ENCODE results near the gene EPHB6.

The EPHB6 gene

GRCh38 chr7:142910031-142910433 is 55.2 kb downstream of the EPHB6 start:
- no peak overlapping the region for H3K4me3 ChIP-seq (ENCODE audit: low read depth, low read length)
- TF ChIP-seq, protein P1, sequence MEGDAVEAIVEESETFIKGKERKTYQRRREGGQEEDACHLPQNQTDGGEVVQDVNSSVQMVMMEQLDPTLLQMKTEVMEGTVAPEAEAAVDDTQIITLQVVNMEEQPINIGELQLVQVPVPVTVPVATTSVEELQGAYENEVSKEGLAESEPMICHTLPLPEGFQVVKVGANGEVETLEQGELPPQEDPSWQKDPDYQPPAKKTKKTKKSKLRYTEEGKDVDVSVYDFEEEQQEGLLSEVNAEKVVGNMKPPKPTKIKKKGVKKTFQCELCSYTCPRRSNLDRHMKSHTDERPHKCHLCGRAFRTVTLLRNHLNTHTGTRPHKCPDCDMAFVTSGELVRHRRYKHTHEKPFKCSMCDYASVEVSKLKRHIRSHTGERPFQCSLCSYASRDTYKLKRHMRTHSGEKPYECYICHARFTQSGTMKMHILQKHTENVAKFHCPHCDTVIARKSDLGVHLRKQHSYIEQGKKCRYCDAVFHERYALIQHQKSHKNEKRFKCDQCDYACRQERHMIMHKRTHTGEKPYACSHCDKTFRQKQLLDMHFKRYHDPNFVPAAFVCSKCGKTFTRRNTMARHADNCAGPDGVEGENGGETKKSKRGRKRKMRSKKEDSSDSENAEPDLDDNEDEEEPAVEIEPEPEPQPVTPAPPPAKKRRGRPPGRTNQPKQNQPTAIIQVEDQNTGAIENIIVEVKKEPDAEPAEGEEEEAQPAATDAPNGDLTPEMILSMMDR (IDR thresholded peaks at IDR 0.05; ENCODE audit: control insufficient read depth, extremely low read depth, insufficient read depth) = no peak
- no peak for DNase-seq (ENCODE audit: low read depth)

- no peak for DNase-seq (ENCODE audit: low read depth)
- H3K4me3 ChIP-seq (ENCODE audit: low read depth, low read length) = no peak overlapping the region
- TF ChIP-seq, protein P1 (IDR thresholded peaks at IDR 0.05; ENCODE audit: control insufficient read depth, extremely low read depth, insufficient read depth) = no peak
These were observed 55.6 kb downstream of the EPHB6 start for GRCh38 chr7:142910481-142910880.

- H3K4me3 ChIP-seq (ENCODE audit: low read depth, low read length) = no peak overlapping the region
- TF ChIP-seq, protein P1 (IDR thresholded peaks at IDR 0.05; ENCODE audit: control insufficient read depth, extremely low read depth, insufficient read depth) = no peak
- DNase-seq (ENCODE audit: low read depth) = no peak
These were observed 58.2 kb downstream of the EPHB6 start for GRCh38 chr7:142913051-142913450.

DNA sequence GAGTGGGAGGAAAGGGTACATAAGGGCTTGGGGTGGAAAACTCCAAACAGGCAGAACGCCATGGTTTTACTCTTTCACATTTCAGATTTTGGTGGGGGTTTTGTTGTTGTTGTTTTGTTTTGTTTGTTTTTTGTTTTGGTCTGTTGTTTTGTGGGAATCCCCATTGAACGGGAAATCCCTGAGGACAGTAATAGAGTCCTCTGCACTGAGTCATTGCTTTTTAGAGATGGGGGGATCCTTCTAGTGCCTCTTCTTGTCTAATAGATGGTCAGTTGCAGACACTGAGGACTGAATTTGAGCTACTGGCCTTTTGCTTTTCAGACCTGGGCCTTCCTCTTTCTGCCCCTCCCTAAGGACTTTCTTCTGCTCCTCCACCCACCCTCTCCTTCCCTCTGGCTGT is 58.7 kb downstream of the EPHB6 start:
- H3K4me3 ChIP-seq (ENCODE audit: low read depth, low read length) = no peak overlapping the region
- DNase-seq (ENCODE audit: low read depth) = no peak
- TF ChIP-seq, protein P1 (IDR thresholded peaks at IDR 0.05; ENCODE audit: control insufficient read depth, extremely low read depth, insufficient read depth) = no peak

GRCh38 chr7:142914121-142914520 is 59.2 kb downstream of the EPHB6 start:
- no peak overlapping the region for H3K4me3 ChIP-seq (ENCODE audit: low read depth, low read length)
- DNase-seq (ENCODE audit: low read depth) = no peak
- TF ChIP-seq, protein P1 (IDR thresholded peaks at IDR 0.05; ENCODE audit: control insufficient read depth, extremely low read depth, insufficient read depth) = no peak

DNA sequence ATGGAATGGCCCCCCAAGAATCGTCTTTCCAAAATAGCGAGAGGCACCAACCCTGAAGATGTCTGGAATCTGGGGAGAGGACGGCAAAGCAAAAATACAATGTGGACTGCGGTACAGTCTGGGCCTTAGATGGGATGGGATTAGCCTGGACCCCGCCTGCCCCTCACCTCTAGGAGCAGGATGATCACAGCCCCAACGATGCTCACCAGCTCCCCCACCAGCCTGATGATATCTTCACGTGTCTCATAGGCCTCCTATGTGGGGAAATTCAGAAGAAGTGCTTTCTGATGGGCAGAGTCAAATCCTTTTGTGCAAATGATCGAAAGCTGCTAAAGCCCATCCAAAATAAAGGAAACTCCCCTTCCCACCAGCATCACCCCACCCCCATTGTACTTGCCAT is 60.4 kb downstream of the EPHB6 start:
- TF ChIP-seq, protein P1 (IDR thresholded peaks at IDR 0.05; ENCODE audit: control insufficient read depth, extremely low read depth, insufficient read depth) = no peak
- no peak overlapping the region for H3K4me3 ChIP-seq (ENCODE audit: low read depth, low read length)
- DNase-seq (ENCODE audit: low read depth) = no peak

DNA sequence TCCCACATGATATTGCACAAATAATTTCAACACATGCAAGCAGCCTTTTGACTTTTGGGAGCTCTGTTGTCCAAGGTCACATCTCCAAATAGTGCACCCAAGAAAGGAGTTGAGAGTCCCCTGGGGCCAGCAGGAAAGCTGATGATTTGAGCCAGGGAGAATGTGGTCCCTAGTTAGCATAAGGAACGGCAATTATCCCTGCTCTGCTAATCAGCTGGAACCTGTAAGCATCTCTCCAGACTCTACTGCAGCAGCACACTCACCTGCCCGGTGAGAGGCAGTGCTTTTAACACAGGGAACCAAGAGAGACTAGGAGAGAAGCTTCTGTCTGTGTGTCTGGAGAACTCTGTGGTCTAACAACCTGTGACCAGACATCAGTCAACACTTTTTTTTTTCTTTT is 61.6 kb downstream of the EPHB6 start:
- TF ChIP-seq, protein P1 (IDR thresholded peaks at IDR 0.05; ENCODE audit: control insufficient read depth, extremely low read depth, insufficient read depth) = no peak
- no peak overlapping the region for H3K4me3 ChIP-seq (ENCODE audit: low read depth, low read length)
- DNase-seq (ENCODE audit: low read depth) = no peak

Data from LNCaP clone FGC (cell line).